Right cardiac atrium (tissue), 5 donors: ENCODE results near the gene ZSWIM3. TPM values are rescaled to one million over a fixed set of nuclear protein-coding genes. Genes with fewer than 3 reads are reported as not detected.
A peak's percentile ranks its signal among the peaks of the same experiment; 100 is the strongest.

ENCODE experiments used
- ATAC-seq, 2 donors: fragments of 200-7000 bp; cut with Tn5 transposase; one replicate each; pipeline versions ENCODE4 v1.8.0 to v1.9.1; 2020; ENCODE audit warnings: moderate library complexity in 2 of 2, mild to moderate bottlenecking in 1 of 2
- DNase-seq, 3 donors: peaks; one replicate each; pipeline ENCODE4 v3.0.0-alpha.2; 2020
- H3K27ac ChIP-seq: one replicate; pipeline ENCODE4 v1.5.1; 2013; ENCODE audit warnings: mild to moderate bottlenecking, low read length, control low read depth, moderate library complexity
- H3K27me3 ChIP-seq: one replicate; pipeline ENCODE4 v1.6.1; 2013; ENCODE audit not compliant: control insufficient read depth, insufficient read depth
- H3K4me1 ChIP-seq: one replicate; pipeline ENCODE4 v1.6.1; 2013; ENCODE audit warnings: low read length; ENCODE audit not compliant: control insufficient read depth, insufficient read depth
- H3K4me3 ChIP-seq: one replicate; pipeline ENCODE4 v1.5.1; 2013; ENCODE audit warnings: low read length, control low read depth
- H3K9me3 ChIP-seq: one replicate; pipeline ENCODE4 v1.6.1; 2013; ENCODE audit warnings: low read length; ENCODE audit not compliant: control insufficient read depth
- WGBS: extraction: QIAGEN DNeasy Blood & Tissue Kit; methylation state at CpG from one replicate; pipeline ENCODE4 v1.1.7; 2013; 5-methylcytosine and 5-hydroxymethylcytosine counted together
- intact Hi-C, 4 donors: fragments of 100-400 bp; cut with DNase I; formaldehyde crosslinking; loops; one replicate each; pipeline versions ENCODE4 v1.11.0 to v1.14.0; 2022 to 2023
- polyA plus RNA-seq: library from polyadenylated mRNA; stranded (reverse); fragments of 200-250 nt; gene quantifications from one replicate; pipeline ENCODE4 v1.2.3, GENCODE V29; 2013
- total RNA-seq, 4 donors: library from RNA; stranded (reverse); fragmentation: NEBNext Ultra II Directional; extraction: Animal tissue kit (Norgen Biotek cat#: 25700); gene quantifications; one replicate each; pipeline ENCODE4 v1.2.1, GENCODE V29; 2021
- donor health status: healthy with polysubstance abuse.
- donor health status: DM: no; HTN: yes; CAD: no.
- donor health status: DM: no; HTN: no; CAD: no.
- donor health status: DM: no; HTN: yes; CAD: no; lungs with severe emphysema.
- donor health status: DM: yes; HTN: yes; CAD: no.

Gene ZSWIM3
- total and polyA plus RNA-seq, 5 donors, result 1.7 to 3.3 (median 2.3) TPM

DNA sequence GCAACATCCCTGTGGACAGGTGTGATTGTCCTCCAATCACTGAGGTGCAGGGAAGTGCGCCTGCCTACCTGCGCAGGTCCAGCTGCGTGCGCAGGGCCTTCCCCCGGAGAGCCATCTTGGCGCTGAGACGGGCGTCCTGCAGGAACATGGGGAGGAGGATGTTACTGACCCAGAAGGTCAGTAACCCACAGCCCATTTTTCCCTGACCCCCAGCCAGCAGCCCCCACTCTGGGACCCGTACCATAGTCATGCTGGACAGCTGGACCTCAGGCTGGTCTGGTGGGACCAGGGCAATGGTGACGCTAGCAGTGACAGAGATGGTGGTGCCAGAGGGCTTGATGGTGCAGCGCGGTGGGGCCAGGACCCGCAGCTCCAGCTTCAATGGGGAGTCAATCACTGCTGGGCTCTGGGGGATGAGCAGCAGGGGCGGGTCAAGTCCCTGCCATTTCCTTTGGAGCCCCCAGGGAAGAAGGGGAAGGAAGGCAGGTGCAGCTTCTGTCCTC is 44.8 kb downstream of the ZSWIM3 start:
- 92% methylated on average over 14 of the region's 14 CpGs for WGBS
- no peaks in the 10 kb centered on the region for H3K27me3 ChIP-seq
- no peak for ATAC-seq
- no peak overlapping the region for H3K27ac ChIP-seq
- intact Hi-C loops, result no loop called here
- DNase-seq, result peak in 1 of 3 donors; percentile 35
- H3K4me1 ChIP-seq, result no peaks in the 10 kb centered on the region
- no peaks in the 10 kb centered on the region for H3K9me3 ChIP-seq
- no peak overlapping the region for H3K4me3 ChIP-seq

DNA sequence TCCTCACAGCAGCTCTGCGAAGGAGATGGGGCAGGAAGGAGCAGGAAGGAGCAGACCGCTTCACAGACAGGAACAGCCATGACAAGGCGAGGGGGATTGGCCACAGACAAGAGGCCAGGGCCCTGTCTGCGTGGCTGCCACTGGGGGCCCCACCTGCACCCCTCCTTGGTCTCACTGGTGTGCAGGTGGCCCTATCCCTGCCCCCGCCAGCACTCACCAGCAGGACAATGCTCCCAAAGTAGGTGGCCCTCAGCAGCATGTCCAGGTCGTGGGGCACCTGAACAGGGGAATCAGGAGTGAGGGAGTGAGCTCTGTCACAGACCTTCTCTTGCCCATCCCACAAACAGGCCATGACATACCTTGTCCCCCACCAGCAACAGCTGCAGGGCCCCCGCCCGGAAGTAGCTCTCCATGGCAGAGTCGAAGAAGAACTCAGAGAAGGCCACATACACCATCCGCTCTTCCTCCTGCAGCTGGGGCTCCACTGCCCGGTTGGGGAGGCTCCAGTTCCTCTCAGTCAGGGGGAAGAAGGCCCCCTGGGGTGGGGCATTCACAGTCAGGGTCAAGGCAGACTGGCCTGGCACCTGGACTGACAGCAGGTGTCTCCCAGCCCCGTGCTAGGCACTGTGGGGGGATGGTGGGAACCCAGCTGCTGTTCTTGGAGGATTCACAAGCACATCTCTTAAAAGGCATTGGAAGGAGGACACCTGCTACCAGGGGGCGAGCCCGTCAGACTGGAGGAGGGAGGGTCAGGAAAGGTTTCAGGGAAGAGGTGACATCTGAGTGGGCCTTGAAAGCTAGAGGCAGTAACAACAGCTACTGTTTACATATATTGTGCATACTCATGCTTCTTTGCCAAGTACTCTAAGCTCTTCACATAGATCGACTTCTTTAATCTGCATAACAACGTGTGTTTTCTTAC is 47.4 kb downstream of the ZSWIM3 start:
- H3K9me3 ChIP-seq, result no peaks in the 10 kb centered on the region
- H3K4me3 ChIP-seq, result no peak overlapping the region
- peak in 1 of 3 donors; percentile 22 for DNase-seq

GRCh38 chr20:45905505-45906079 is 48.2 kb downstream of the ZSWIM3 start:
- Histone ChIP-seq H3K4me1 (no peaks in the 10 kb centered on the region), H3K4me3 (no peak overlapping the region), H3K27me3 (no peaks in the 10 kb centered on the region), H3K9me3 (no peaks in the 10 kb centered on the region), H3K27ac (no peak overlapping the region)
- intact Hi-C loops, result no loop called here
- DNase-seq (peak in 1 of 3 donors; percentile 4), ATAC-seq (no peak)
- 87% methylated on average over 8 of the region's 8 CpGs for WGBS

More for the DNA sequence above, 47.4 kb downstream of the ZSWIM3 start:
- no peaks in the 10 kb centered on the region for H3K4me1 ChIP-seq
- no peaks in the 10 kb centered on the region for H3K27me3 ChIP-seq
- intact Hi-C loops, result no loop called here
- no peak for ATAC-seq
- H3K27ac ChIP-seq, result no peak overlapping the region
- 83% methylated on average over 16 of the region's 16 CpGs for WGBS

DNA sequence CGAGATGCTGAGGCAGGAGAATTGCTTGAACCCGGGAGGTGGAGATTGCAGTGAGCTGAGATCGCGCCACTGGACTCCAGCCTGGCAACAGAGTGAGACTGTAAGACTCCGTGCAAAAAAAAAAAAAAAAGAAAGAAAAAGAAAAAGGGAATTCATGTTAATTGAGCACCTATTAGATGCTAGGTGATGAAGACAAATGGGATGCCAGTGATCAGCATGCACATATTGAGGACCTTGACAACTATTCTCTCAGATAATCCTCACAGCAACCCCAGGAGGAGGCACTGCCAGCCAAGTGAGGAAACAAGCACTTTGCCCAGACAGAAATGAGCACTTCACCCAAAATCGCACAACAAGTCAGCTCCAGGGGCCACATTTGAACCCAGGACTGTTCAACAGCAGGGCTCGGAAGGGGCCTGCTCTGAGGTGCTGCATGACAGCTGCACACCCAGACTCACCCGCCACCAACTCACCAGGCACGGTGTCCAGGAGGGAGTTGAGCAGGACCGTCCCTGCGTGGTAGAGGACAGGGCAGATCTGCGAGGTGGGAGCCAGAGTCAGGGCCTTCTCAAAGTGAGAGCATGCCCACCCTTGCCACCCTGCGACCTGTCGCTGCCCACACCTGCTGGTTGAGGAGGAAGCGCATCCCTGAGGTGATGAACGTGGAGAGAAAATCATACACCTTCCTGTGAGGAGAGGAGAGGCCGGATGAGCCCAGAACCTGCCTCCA is 50.0 kb downstream of the ZSWIM3 start:
- H3K9me3 ChIP-seq, result no peaks in the 10 kb centered on the region
- intact Hi-C loops, result no loop called here
- WGBS, result 94% methylated on average over 17 of the region's 17 CpGs
- DNase-seq, result no peak
- H3K27ac ChIP-seq, result no peak overlapping the region
- no peak for ATAC-seq
- no peaks in the 10 kb centered on the region for H3K27me3 ChIP-seq
- peaks cover 2% of the 10 kb centered on the region for H3K4me1 ChIP-seq
- H3K4me3 ChIP-seq, result no peak overlapping the region

DNA sequence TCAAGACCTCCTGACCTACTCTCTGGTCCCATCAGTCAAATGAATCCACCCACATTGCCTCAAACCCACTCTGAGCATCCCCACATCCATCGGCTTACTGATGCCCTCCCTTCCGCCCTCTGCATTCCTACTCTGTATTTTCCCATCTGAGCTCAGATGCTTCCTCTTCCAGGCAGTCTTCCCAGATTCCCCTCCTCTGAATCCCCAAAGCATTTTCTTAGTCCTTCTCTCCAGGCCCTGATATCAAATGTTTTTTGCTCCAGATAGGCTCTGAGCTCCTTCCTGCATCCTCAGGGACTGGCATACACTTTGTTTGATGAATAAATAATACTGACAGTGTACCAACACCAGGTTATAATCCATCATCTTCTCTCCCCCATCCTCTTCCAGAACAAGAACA is 50.7 kb downstream of the ZSWIM3 start:
- 91% methylated on average over 2 of the region's 2 CpGs for WGBS
- Histone ChIP-seq H3K27me3 (no peaks in the 10 kb centered on the region), H3K27ac (no peak overlapping the region), H3K9me3 (no peaks in the 10 kb centered on the region), H3K4me3 (no peak overlapping the region), H3K4me1 (peaks cover 4% of the 10 kb centered on the region)
- intact Hi-C loops, result no loop called here
- DNase-seq (no peak), ATAC-seq (no peak)

GRCh38 chr20:45909336-45909808 is 52.0 kb downstream of the ZSWIM3 start:
- Histone ChIP-seq H3K27me3 (no peaks in the 10 kb centered on the region), H3K27ac (no peak overlapping the region), H3K9me3 (no peaks in the 10 kb centered on the region), H3K4me1 (peaks cover 4% of the 10 kb centered on the region), H3K4me3 (no peak overlapping the region)
- no peak for ATAC-seq
- 87% methylated on average over 12 of the region's 12 CpGs for WGBS
- intact Hi-C loops, result no loop called here
- DNase-seq, result peak in 1 of 3 donors; percentile 49

DNA sequence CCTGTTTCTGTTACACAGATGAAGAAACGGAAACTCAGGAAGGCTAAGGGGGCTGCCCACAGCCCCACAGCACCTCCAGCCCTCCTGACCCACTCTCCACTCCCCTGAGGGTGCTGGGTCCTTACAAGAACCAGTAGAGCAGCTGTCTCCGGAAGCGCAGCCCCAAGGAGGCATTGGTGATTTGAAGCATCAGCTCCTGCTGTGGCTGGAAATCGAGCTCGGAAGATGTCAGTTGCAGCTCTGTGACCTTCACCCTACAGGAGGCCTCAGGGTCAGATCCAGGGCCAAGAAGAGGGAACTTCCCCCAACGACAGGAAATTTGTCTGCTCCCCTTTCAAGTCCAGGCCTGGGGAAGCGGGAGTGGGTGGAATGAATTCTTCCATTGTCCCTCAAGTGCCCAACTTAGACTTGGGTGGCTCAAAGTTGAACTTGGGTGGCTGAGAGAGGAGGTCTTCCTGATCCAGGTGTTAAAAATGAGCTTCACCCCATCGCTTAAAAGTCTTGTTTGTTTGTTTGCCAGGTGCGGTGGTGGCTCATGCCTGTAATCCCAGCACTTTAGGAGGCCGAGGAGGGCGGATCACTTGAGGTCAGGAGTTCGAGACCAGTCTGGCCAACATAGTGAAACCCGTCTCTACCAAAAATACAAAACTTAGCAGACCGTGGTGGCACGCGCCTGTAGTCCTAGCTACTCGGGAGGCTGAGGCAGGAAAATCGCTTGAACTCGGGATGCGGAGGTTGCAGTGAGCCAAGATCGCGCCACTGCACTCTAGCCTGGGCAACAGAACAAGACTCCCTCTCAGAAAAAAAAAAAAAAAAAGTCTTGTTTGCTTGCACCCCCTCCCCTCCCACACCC is 52.6 kb downstream of the ZSWIM3 start:
- 75% methylated on average over 22 of the region's 22 CpGs for WGBS
- Histone ChIP-seq H3K4me1 (peaks cover 4% of the 10 kb centered on the region), H3K27ac (no peak overlapping the region), H3K4me3 (no peak overlapping the region), H3K9me3 (no peaks in the 10 kb centered on the region), H3K27me3 (no peaks in the 10 kb centered on the region)
- DNase-seq (peak in 2 of 3 donors; percentile 24 to 62), ATAC-seq (no peak)
- intact Hi-C loops, result no loop called here

DNA sequence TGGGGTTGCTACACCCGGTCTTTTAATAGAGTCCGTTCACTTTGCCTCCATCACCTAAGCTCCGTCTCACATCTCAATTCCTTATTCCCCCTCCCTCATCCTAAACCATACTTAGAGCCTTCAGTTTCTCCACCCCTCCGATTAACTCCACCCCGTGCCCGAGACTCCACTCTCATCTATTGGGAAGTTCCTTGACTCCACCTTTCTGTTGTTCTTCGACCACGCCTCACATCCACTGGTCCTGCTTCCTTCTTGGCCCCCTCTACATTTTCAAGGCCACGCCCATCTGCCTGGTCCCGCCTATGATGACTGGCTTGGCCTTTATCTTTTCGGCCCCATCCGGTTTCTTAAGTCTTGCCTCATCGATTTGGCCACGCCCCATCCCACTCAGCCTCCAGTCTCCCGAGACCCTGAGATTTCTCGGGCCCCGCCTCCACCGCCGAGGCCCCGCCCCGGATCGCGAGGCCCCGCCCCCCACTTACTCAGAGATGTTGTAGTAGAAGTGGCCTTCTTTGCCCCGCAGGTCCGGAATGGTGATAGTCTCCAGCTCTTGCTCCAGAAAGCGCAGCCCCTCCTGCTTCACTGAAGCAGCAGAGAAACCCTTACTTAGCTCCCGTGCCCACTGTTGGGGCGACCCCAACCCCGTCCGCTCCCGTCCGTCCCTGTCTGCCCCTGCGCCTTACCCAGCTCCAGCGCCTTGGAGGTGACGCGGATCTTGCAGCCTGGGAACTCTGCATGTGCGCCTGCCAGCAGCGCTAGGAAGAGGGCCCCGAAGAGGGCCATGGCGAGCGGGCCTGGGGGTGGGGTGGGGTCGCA is 53.5 kb downstream of the ZSWIM3 start:
- ATAC-seq (peak; percentile 91 to 92), DNase-seq (peak; percentile 98 to 99 (median 98))
- Histone ChIP-seq H3K27me3 (no peaks in the 10 kb centered on the region), H3K27ac (peak overlapping the region; percentile 39), H3K4me3 (peak overlapping the region; percentile 15), H3K9me3 (no peaks in the 10 kb centered on the region), H3K4me1 (peaks cover 4% of the 10 kb centered on the region)
- intact Hi-C loops, result no loop called here
- WGBS, result 3% methylated on average over 43 of the region's 43 CpGs

DNA sequence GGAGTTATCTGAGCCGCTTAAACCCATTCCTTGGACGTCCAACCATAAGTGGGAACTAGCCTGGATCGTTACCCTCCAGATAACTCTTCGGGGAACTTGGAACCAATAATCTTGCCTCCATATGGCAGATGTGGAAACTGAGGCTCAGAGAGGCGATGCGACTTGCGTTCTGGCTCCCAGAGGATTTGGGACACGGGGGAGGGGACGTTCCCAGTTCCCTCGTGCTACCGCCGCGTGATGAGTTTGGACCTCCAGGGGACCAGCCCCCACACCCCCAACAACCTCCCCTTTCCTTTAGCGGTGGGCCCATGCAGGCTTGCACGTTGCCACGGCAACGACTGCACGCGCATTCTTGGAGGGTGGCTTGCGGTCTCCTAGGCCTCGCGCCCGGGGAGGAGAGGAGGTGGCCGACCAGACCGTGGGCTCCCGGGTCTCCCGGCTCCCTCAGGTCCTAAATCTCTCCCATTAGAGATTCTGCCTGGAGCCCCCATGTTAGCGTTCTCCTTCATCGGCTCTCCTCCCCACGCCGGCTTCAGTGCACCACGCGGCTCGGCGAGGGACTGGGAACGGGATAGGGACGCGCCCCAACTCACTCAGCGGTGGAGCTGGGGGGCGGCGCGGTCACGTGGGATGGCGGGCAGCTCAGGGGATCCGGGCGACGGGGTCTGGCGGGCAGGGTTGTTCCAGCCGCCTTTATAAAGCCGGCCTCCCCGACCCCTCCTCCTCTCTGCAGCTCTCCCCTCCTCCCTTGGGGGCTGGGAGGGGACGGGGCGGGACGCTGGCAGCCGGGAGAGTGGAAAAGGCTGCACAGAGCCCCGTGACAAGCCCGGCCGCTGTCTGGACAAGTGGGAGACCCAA is 54.3 kb downstream of the ZSWIM3 start, which contains the start of gene PLTP:
Gene PLTP, minus strand, starts transcription at position 670 of the 858 bp plus-strand sequence. CDS start 703 bp downstream, outside the sequence.
- intact Hi-C loops, result no loop called here
- under 1% methylated on average over 58 of the region's 58 CpGs for WGBS
- Histone ChIP-seq H3K4me1 (peaks cover 4% of the 10 kb centered on the region), H3K27ac (peak within 1 kb of the TSS; percentile 39), H3K9me3 (no peaks in the 10 kb centered on the region), H3K4me3 (peak within 1 kb of the TSS; percentile 15), H3K27me3 (no peaks in the 10 kb centered on the region)
- ATAC-seq (peak; percentile 74 to 77), DNase-seq (peak; percentile 86 to 94 (median 93))
